ENCODE data around the gene ZNF544. TPM values are rescaled to one million over a fixed set of nuclear protein-coding genes. Genes with fewer than 3 reads are reported as not detected.
A peak's percentile ranks its signal among the peaks of the same experiment; 100 is the strongest.

Gene ZNF544
- polyA plus RNA-seq, 4 donors = 11.9 to 31.9 (median 17.8) TPM

DNA sequence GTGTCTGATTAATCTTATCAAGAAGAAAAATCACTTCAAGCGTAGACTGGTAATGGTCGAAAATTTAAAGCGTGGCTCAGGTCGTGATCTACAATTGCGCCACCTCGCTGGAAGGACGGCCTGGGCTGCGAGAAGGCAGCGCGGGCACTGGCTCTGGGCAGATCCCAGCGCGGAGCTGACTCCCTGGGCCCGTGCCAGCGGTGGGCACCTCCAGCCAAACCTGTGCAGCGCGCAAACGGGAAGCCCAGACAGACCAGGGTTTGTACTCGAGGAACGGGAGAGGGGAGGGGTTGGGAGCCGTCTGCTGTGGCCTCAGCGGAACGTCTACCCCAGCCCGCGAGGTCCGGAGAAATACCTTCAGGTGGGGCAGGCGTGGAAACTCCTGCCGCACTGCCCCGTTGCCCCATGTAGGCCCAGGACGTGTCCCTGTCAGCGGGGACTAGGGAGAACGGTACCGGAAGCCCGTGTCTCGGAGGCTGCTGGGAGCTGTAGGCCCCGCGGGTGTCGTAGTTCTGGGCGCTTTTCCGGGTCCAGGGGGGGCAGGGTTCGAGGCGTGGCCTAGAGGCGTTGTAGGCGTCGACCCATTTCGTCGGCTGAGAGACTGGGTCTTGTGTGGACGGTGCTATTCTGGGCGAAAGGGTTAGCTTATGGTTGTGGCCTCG lies 24.8 kb upstream of the ZNF544 start:
- DNase-seq (no peak), FAIRE-seq (no peak)
- Histone ChIP-seq H3K27ac (ENCODE audit: low read depth in 1 of 3, low read length in 2 of 3) (no peak overlapping the region), H3K36me3 (ENCODE audit: control insufficient read depth in 3 of 3, insufficient read depth in 2 of 3, low read depth in 1 of 3, low read length in 3 of 3) (peaks cover 40 to 69% (median 57%) of the 10 kb centered on the region in 3 donors), H3K4me3 (ENCODE audit: low read depth in 1 of 3, low read length in 3 of 3) (no peak overlapping the region), H3K9me3 (ENCODE audit: control insufficient read depth in 2 of 2, insufficient read depth in 1 of 2, low read depth in 1 of 2, low read length in 1 of 2) (peaks cover 26 to 92% of the 10 kb centered on the region in 2 donors), H3K27me3 (ENCODE audit: control insufficient read depth in 3 of 3, insufficient read depth in 3 of 3, low read length in 3 of 3) (no peaks in the 10 kb centered on the region), H3K4me1 (ENCODE audit: control insufficient read depth in 3 of 3, insufficient read depth in 2 of 3, low read depth in 1 of 3, low read length in 2 of 3) (no peaks in the 10 kb centered on the region)
- 28 to 76% (median 68%) methylated on average over 49 of the region's 49 CpGs for WGBS, 3 donors

DNA sequence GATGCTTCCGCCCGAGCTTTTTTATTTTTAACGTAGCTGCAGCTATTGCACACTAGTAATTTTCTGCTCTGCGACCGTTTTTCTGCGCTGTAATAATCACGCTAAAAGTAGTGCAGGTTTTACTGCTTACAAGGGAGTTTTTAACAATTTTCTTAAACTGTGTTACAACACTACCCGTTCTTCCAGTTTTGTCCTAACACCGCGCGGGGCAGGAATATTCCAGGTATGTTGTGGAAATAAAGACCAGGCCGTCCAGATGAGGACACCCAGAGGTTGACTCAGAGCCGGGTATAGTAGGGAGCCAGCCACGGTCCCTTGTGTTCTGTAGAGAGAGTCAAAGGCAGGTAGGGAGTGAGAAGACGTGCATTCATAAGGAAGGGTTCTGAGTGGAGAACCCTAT lies 24.1 kb upstream of the ZNF544 start:
- H3K4me3 ChIP-seq (ENCODE audit: low read depth in 1 of 3, low read length in 3 of 3) = no peak overlapping the region
- no peak overlapping the region for H3K27ac ChIP-seq (ENCODE audit: low read depth in 1 of 3, low read length in 2 of 3)
- 43 to 81% (median 80%) methylated on average over 15 of the region's 15 CpGs for WGBS, 3 donors
- no peaks in the 10 kb centered on the region for H3K27me3 ChIP-seq (ENCODE audit: control insufficient read depth in 3 of 3, insufficient read depth in 3 of 3, low read length in 3 of 3)
- no peaks in the 10 kb centered on the region for H3K4me1 ChIP-seq (ENCODE audit: control insufficient read depth in 3 of 3, insufficient read depth in 2 of 3, low read depth in 1 of 3, low read length in 2 of 3)
- FAIRE-seq (no peak), DNase-seq (no peak)
- peaks cover 44 to 69% (median 64%) of the 10 kb centered on the region in 3 donors for H3K36me3 ChIP-seq (ENCODE audit: control insufficient read depth in 3 of 3, insufficient read depth in 2 of 3, low read depth in 1 of 3, low read length in 3 of 3)
- H3K9me3 ChIP-seq (ENCODE audit: control insufficient read depth in 2 of 2, insufficient read depth in 1 of 2, low read depth in 1 of 2, low read length in 1 of 2) = peaks cover 28 to 92% of the 10 kb centered on the region in 2 donors

DNA sequence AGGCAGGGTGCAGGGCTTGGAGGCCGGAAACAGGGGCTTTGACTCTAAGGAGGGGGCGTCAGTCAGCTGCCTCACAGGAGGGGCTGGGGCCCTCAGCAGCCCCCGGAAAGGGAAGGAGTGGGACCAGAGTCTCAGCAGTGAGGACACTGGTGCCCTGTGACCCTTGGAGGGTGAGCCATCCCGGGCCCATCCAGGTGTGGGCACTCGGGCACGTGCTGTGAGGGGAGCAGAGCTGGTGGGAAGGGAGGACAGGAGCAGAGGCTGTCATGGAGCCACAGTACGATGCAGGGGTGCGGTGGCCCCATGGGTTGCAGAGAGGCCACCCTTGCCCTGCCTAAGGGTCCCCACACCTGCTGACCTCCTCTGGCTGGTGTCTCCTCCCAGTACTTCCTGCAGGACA lies 19.1 kb upstream of the ZNF544 start:
- Histone ChIP-seq H3K9me3 (ENCODE audit: control insufficient read depth in 2 of 2, insufficient read depth in 1 of 2, low read depth in 1 of 2, low read length in 1 of 2) (peaks cover 30 to 91% of the 10 kb centered on the region in 2 donors), H3K4me1 (ENCODE audit: control insufficient read depth in 3 of 3, insufficient read depth in 2 of 3, low read depth in 1 of 3, low read length in 2 of 3) (no peaks in the 10 kb centered on the region), H3K36me3 (ENCODE audit: control insufficient read depth in 3 of 3, insufficient read depth in 2 of 3, low read depth in 1 of 3, low read length in 3 of 3) (peaks cover 53 to 75% (median 72%) of the 10 kb centered on the region in 3 donors), H3K4me3 (ENCODE audit: low read depth in 1 of 3, low read length in 3 of 3) (no peak overlapping the region), H3K27me3 (ENCODE audit: control insufficient read depth in 3 of 3, insufficient read depth in 3 of 3, low read length in 3 of 3) (no peaks in the 10 kb centered on the region), H3K27ac (ENCODE audit: low read depth in 1 of 3, low read length in 2 of 3) (no peak overlapping the region)
- FAIRE-seq (no peak), DNase-seq (no peak)
- 97 to 99% (median 98%) methylated on average over 7 to 8 of the region's 8 CpGs for WGBS, 3 donors

DNA sequence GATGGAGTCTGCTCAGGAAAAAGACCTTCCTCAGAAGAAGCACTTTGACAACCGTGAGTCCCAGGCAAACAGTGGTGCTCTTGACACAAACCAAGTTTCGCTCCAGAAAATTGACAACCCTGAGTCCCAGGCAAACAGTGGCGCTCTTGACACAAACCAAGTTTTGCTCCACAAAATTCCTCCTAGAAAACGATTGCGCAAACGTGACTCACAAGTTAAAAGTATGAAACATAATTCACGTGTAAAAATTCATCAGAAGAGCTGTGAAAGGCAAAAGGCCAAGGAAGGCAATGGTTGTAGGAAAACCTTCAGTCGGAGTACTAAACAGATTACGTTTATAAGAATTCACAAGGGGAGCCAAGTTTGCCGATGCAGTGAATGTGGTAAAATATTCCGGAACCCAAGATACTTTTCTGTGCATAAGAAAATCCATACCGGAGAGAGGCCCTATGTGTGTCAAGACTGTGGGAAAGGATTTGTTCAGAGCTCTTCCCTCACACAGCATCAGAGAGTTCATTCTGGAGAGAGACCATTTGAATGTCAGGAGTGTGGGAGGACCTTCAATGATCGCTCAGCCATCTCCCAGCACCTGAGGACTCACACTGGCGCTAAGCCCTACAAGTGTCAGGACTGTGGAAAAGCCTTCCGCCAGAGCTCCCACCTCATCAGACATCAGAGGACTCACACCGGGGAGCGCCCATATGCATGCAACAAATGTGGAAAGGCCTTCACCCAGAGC lies 16.2 kb upstream of the ZNF544 start:
- H3K9me3 ChIP-seq (ENCODE audit: control insufficient read depth in 2 of 2, insufficient read depth in 1 of 2, low read depth in 1 of 2, low read length in 1 of 2) = peaks cover 23 to 96% of the 10 kb centered on the region in 2 donors
- H3K4me1 ChIP-seq (ENCODE audit: control insufficient read depth in 3 of 3, insufficient read depth in 2 of 3, low read depth in 1 of 3, low read length in 2 of 3) = no peaks in the 10 kb centered on the region
- peaks cover 36 to 56% (median 56%) of the 10 kb centered on the region in 3 donors for H3K36me3 ChIP-seq (ENCODE audit: control insufficient read depth in 3 of 3, insufficient read depth in 2 of 3, low read depth in 1 of 3, low read length in 3 of 3)
- 96 to 98% (median 97%) methylated on average over 17 of the region's 17 CpGs for WGBS, 3 donors
- H3K27me3 ChIP-seq (ENCODE audit: control insufficient read depth in 3 of 3, insufficient read depth in 3 of 3, low read length in 3 of 3) = no peaks in the 10 kb centered on the region
- no peak for FAIRE-seq
- no peak overlapping the region for H3K27ac ChIP-seq (ENCODE audit: low read depth in 1 of 3, low read length in 2 of 3)
- no peak overlapping the region for H3K4me3 ChIP-seq (ENCODE audit: low read depth in 1 of 3, low read length in 3 of 3)
- DNase-seq = no peak

DNA sequence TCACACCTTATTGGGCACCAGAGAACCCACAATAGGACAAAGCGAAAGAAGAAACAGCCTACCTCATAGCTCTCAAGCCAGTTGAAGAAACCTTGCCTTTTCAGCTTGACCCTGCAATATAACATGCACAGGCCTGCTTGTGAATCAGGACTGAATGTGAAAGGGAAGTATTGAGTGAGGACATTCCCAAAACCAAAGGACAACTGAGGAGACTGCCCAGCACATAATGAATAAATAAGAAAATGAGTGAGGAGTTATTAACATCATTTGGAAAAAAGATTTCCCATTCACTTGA lies 15.7 kb upstream of the ZNF544 start:
- Histone ChIP-seq H3K4me3 (ENCODE audit: low read depth in 1 of 3, low read length in 3 of 3) (no peak overlapping the region), H3K27me3 (ENCODE audit: control insufficient read depth in 3 of 3, insufficient read depth in 3 of 3, low read length in 3 of 3) (no peaks in the 10 kb centered on the region), H3K36me3 (ENCODE audit: control insufficient read depth in 3 of 3, insufficient read depth in 2 of 3, low read depth in 1 of 3, low read length in 3 of 3) (peaks cover 31 to 51% (median 50%) of the 10 kb centered on the region in 3 donors), H3K9me3 (ENCODE audit: control insufficient read depth in 2 of 2, insufficient read depth in 1 of 2, low read depth in 1 of 2, low read length in 1 of 2) (peaks cover 20 to 96% of the 10 kb centered on the region in 2 donors), H3K4me1 (ENCODE audit: control insufficient read depth in 3 of 3, insufficient read depth in 2 of 3, low read depth in 1 of 3, low read length in 2 of 3) (no peaks in the 10 kb centered on the region), H3K27ac (ENCODE audit: low read depth in 1 of 3, low read length in 2 of 3) (no peak overlapping the region)
- 91 to 98% (median 93%) methylated on average over 1 of the region's 1 CpG for WGBS, 3 donors
- no peak for FAIRE-seq
- no peak for DNase-seq

DNA sequence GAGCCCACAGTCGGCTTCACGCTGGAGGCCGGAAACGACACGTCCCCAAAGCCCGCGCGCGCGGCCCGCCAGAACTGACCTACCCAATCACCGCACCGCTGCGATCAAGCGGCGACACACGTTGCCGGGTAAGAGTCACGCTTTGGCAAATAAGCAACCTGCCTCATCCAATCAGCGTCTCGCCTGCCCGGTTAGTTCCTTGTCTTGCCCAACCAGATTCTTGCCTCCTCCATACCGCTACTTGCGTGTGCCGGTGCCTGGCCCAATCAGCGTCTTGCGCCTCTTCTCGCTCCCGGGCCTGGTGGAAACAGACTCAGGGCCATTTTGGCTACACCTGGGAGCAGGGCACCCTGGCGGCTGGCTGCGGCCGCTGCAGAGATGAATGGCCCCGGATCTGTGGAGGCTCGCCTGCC lies 11.6 kb upstream of the ZNF544 start:
- FAIRE-seq (no peak), DNase-seq (no peak)
- no peak overlapping the region for H3K27ac ChIP-seq (ENCODE audit: low read depth in 1 of 3, low read length in 2 of 3)
- H3K9me3 ChIP-seq (ENCODE audit: control insufficient read depth in 2 of 2, insufficient read depth in 1 of 2, low read depth in 1 of 2, low read length in 1 of 2) = peaks cover 3 to 85% of the 10 kb centered on the region in 2 donors
- peaks cover 4 to 13% (median 12%) of the 10 kb centered on the region in 3 donors for H3K36me3 ChIP-seq (ENCODE audit: control insufficient read depth in 3 of 3, insufficient read depth in 2 of 3, low read depth in 1 of 3, low read length in 3 of 3)
- H3K4me3 ChIP-seq (ENCODE audit: low read depth in 1 of 3, low read length in 3 of 3) = no peak overlapping the region
- WGBS, 3 donors = 51 to 73% (median 73%) methylated on average over 33 to 34 of the region's 34 CpGs
- no peaks in the 10 kb centered on the region for H3K4me1 ChIP-seq (ENCODE audit: control insufficient read depth in 3 of 3, insufficient read depth in 2 of 3, low read depth in 1 of 3, low read length in 2 of 3)
- no peaks in the 10 kb centered on the region for H3K27me3 ChIP-seq (ENCODE audit: control insufficient read depth in 3 of 3, insufficient read depth in 3 of 3, low read length in 3 of 3)

DNA sequence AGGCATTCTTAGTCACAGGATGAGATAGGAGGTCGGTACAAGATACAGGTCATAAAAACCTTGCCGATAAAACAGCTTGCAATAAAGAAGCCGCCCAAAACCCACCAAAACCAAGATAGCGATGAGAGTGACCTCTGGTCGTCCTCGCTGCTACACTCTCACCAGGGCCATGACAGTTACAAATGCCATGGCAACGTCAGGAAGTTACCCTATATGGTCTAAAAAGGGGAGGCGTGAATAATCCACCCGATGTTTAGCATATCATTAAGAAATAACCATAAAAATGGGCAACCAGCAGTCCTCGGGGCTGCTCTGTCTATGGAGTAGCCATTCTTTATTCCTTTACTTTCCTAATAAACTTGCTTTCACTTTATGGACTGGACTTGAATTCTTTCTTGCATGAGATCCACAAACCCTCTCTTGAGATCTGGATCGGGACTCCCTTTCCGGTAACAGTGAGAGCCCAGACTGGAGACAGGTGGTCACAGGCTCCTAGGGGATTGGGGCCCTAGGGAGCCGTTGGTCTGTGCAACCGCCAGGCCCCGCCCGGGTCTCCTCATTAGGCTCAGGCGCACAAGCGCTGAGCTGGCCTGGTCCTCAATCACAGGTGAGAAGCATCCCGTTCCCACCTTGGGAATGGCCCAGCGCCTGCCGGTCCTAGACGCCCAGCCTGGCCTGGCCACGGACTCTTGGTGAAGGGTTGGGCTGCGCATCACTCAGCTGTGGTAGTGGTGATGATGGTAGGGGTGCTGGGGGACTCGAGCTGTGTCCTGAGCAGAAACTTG lies 10.9 kb upstream of the ZNF544 start:
- 92 to 94% (median 93%) methylated on average over 25 of the region's 25 CpGs for WGBS, 3 donors
- H3K4me3 ChIP-seq (ENCODE audit: low read depth in 1 of 3, low read length in 3 of 3) = no peak overlapping the region
- FAIRE-seq = no peak
- no peak overlapping the region for H3K27ac ChIP-seq (ENCODE audit: low read depth in 1 of 3, low read length in 2 of 3)
- peaks cover 4 to 7% (median 5%) of the 10 kb centered on the region in 3 donors for H3K36me3 ChIP-seq (ENCODE audit: control insufficient read depth in 3 of 3, insufficient read depth in 2 of 3, low read depth in 1 of 3, low read length in 3 of 3)
- no peak for DNase-seq
- peaks cover 1 to 81% of the 10 kb centered on the region in 2 donors for H3K9me3 ChIP-seq (ENCODE audit: control insufficient read depth in 2 of 2, insufficient read depth in 1 of 2, low read depth in 1 of 2, low read length in 1 of 2)
- H3K4me1 ChIP-seq (ENCODE audit: control insufficient read depth in 3 of 3, insufficient read depth in 2 of 3, low read depth in 1 of 3, low read length in 2 of 3) = no peaks in the 10 kb centered on the region
- H3K27me3 ChIP-seq (ENCODE audit: control insufficient read depth in 3 of 3, insufficient read depth in 3 of 3, low read length in 3 of 3) = no peaks in the 10 kb centered on the region

DNA sequence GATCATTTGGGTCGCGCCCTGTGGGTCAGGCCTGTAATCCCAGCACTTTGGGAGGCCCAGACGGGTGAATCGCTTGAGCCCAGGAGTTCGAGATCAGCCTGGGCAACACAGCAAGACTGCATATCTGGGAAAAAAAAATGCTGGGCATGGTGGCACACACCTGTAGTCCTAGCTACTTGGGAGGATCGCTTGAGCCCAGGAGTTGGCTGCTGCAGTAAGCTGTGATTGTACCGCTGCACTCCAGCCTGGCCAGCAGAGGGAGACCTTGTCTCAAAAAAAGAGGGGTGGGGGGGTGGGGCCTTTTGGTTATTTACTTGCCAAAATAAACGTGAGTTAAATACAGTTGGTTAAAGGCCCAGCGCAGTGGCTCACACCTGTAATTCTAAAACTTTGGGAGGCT lies 9.8 kb upstream of the ZNF544 start:
- 52 to 61% (median 60%) methylated on average over 9 of the region's 9 CpGs for WGBS, 3 donors
- Histone ChIP-seq H3K27me3 (ENCODE audit: control insufficient read depth in 3 of 3, insufficient read depth in 3 of 3, low read length in 3 of 3) (no peaks in the 10 kb centered on the region), H3K9me3 (ENCODE audit: control insufficient read depth in 2 of 2, insufficient read depth in 1 of 2, low read depth in 1 of 2, low read length in 1 of 2) (peaks cover 1 to 79% of the 10 kb centered on the region in 2 donors), H3K36me3 (ENCODE audit: control insufficient read depth in 3 of 3, insufficient read depth in 2 of 3, low read depth in 1 of 3, low read length in 3 of 3) (peaks cover 0 to 1% (median 0%) of the 10 kb centered on the region in 3 donors), H3K4me1 (ENCODE audit: control insufficient read depth in 3 of 3, insufficient read depth in 2 of 3, low read depth in 1 of 3, low read length in 2 of 3) (no peaks in the 10 kb centered on the region), H3K4me3 (ENCODE audit: low read depth in 1 of 3, low read length in 3 of 3) (no peak overlapping the region), H3K27ac (ENCODE audit: low read depth in 1 of 3, low read length in 2 of 3) (no peak overlapping the region)
- FAIRE-seq = no peak
- peak in 1 of 2 donors; percentile 19 for DNase-seq
